Prostate gland (tissue), 2 donors: ENCODE measurements around the gene TUBGCP3.

Experiments
- CTCF ChIP-seq, 4 experiments: fragments of 200-600 bp in 2 of 4; fragments of 450-650 bp in 2 of 4; sonication (generic) in 2 of 4; IDR thresholded peaks; 1 replicate in 3 of 4; 2 replicates in 1 of 4; pipeline ENCODE4 v1.5.1; 2016 to 2019; ENCODE audit warnings: antibody characterized with exemption in 4 of 4, mild to moderate bottlenecking in 2 of 4, moderate library complexity in 2 of 4
- POLR2AphosphoS5 ChIP-seq: sonication (generic); formaldehyde crosslinking; IDR thresholded peaks from one replicate; pipeline ENCODE4 v1.6.1; 2017; ENCODE audit warnings: antibody characterized with exemption

GRCh38 chr13:112464720-112465119 lies 123.2 kb downstream of the TUBGCP3 start:
- TF ChIP-seq CTCF (IDR thresholded peaks at IDR 0.05), result no peak
- no peak for TF ChIP-seq POLR2AphosphoS5
